LNCaP clone FGC (cell line): Measurements from ENCODE around the gene AP1G2.

Source experiments
- DNase-seq: peaks from one replicate; pipeline ENCODE4 v3.0.0-alpha.2; 2011; ENCODE audit warnings: low read depth
- H3K4me3 ChIP-seq: 2 replicates; pipeline ENCODE4 v1.5.1; 2011; ENCODE audit warnings: mild to moderate bottlenecking, low read depth, low read length, control low read depth
- CTCF ChIP-seq: IDR thresholded peaks from 2 replicates; pipeline ENCODE4 v1.5.1; 2012; ENCODE audit warnings: mild to moderate bottlenecking; ENCODE audit not compliant: control insufficient read depth, insufficient read depth; ENCODE audit errors: extremely low read depth

Gene AP1G2

GRCh38 chr14:23573384-23574015 is 5.9 kb upstream of the AP1G2 start:
- no peak for TF ChIP-seq CTCF
- DNase-seq, result no peak
- H3K4me3 ChIP-seq, result no peak overlapping the region

GRCh38 chr14:23572836-23573235 is 5.2 kb upstream of the AP1G2 start:
- DNase-seq, result no peak
- H3K4me3 ChIP-seq, result no peak overlapping the region
- no peak for TF ChIP-seq CTCF

- DNase-seq, result no peak
- TF ChIP-seq CTCF, result no peak
- H3K4me3 ChIP-seq, result no peak overlapping the region
These were observed 4.9 kb upstream of the AP1G2 start for GRCh38 chr14:23572524-23572828.

- no peak overlapping the region for H3K4me3 ChIP-seq
- no peak for DNase-seq
- TF ChIP-seq CTCF, result no peak
These were observed 4.3 kb upstream of the AP1G2 start for GRCh38 chr14:23571701-23572523.

- no peak overlapping the region for H3K4me3 ChIP-seq
- DNase-seq, result no peak
- no peak for TF ChIP-seq CTCF
These were observed 3.4 kb upstream of the AP1G2 start for GRCh38 chr14:23570806-23571483.

GRCh38 chr14:23569443-23570151 is 2.0 kb upstream of the AP1G2 start:
- no peak for TF ChIP-seq CTCF
- DNase-seq, result no peak
- no peak overlapping the region for H3K4me3 ChIP-seq
